Osteoblast (primary cell): ENCODE results near the gene BPIFA3. TPM values are rescaled to one million over a fixed set of nuclear protein-coding genes. Genes with fewer than 3 reads are reported as not detected.

Experiments used
- DNase-seq: peaks from one replicate; pipeline ENCODE4 v3.0.0; 2011; ENCODE audit warnings: low spot score, mixed read lengths; ENCODE audit not compliant: insufficient read length; ENCODE audit errors: missing footprints
- H2AFZ ChIP-seq: 2 replicates; pipeline ENCODE4 v1.6.0; 2011; ENCODE audit warnings: mild to moderate bottlenecking, low read length
- H3K27ac ChIP-seq: 2 replicates; pipeline ENCODE4 v1.5.1; 2011; ENCODE audit warnings: mild to moderate bottlenecking, low read depth, low read length, moderate library complexity
- H3K27me3 ChIP-seq: 2 replicates; pipeline ENCODE4 v1.6.0; 2012; ENCODE audit warnings: mild to moderate bottlenecking, control low read depth, inconsistent platforms, low read length, moderate library complexity; ENCODE audit not compliant: insufficient read depth
- H3K36me3 ChIP-seq: 2 replicates; pipeline ENCODE4 v1.5.1; 2011; ENCODE audit warnings: mild to moderate bottlenecking, low read length, control low read depth, moderate library complexity; ENCODE audit not compliant: insufficient read depth
- H3K4me1 ChIP-seq: 2 replicates; pipeline ENCODE4 v1.5.1; 2011; ENCODE audit warnings: mild to moderate bottlenecking, low read length, control low read depth, moderate library complexity; ENCODE audit not compliant: insufficient read depth
- H3K4me2 ChIP-seq: 2 replicates; pipeline ENCODE4 v1.6.0; 2011; ENCODE audit warnings: mild to moderate bottlenecking, low read length; ENCODE audit not compliant: insufficient read depth
- H3K4me3 ChIP-seq: fragments of 200-600 bp; sonication (generic); 3 replicates; pipeline ENCODE4 v1.5.1; 2012; ENCODE audit warnings: mild to moderate bottlenecking, low read length, inconsistent platforms; ENCODE audit not compliant: insufficient read depth
- H3K79me2 ChIP-seq: 2 replicates; pipeline ENCODE4 v1.6.0; 2012; ENCODE audit warnings: mild to moderate bottlenecking, low read length, control low read depth, inconsistent platforms; ENCODE audit not compliant: insufficient read depth
- H3K9me3 ChIP-seq: 2 replicates; pipeline ENCODE4 v1.5.1; 2011; ENCODE audit warnings: low read depth, low read length, control low read depth
- H4K20me1 ChIP-seq: 2 replicates; pipeline ENCODE4 v1.6.0; 2012; ENCODE audit warnings: mild to moderate bottlenecking, low read length, control low read depth; ENCODE audit not compliant: insufficient read depth
- total RNA-seq: library from RNA; depleted of rRNA; stranded (reverse); fragments of >200 nt; gene quantifications from 2 replicates; pipeline ENCODE4 v1.2.3, GENCODE V29; 2012
- TF ChIP-seq, protein P1 (sequence below): IDR thresholded peaks from 2 replicates; pipeline ENCODE4 v1.5.1; 2011; ENCODE audit warnings: mild to moderate bottlenecking, low read depth, low read length, moderate library complexity; ENCODE audit errors: extremely low read depth

Gene BPIFA3
- total RNA-seq, 1 donor = not detected

DNA sequence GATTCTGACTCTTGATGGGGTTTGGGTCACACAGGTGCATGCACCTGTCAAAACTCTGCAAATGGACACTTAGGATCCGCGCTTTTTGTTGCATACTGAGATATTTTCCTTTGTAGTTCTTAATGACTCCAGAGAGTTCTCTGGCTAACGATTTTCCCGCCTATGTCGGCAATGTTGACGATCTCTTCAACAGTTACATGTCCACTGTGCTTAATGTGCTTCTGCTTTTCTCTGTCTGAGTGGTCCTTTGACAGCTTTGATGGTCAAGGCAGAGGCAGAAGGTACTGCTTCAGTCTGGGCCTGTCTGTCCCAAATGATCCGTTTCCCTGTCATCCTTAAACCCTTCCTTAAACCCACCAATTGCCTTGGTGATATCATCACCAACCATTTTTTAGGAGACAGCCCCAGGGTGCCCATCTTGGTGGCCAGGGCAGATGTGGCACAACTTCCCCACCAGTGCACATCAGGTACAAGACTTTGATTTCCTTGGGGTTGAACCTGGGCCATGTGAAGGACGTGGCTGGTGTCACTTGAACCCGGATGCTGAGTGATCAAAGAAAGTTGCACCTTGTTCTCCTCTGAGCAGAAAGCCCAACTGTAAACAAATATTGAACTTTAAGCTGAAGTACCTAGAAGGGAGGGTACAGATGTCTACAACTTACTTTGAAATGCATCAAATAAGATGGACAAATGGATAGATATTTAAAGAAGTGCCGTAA lies 55.2 kb downstream of the BPIFA3 start:
- H3K4me1 ChIP-seq = no peaks in the 10 kb centered on the region
- H3K27ac ChIP-seq = no peak overlapping the region
- no peak overlapping the region for H3K4me2 ChIP-seq
- H3K36me3 ChIP-seq = no peaks in the 10 kb centered on the region
- DNase-seq = no peak
- H3K27me3 ChIP-seq = peaks cover 17% of the 10 kb centered on the region
- no peaks in the 10 kb centered on the region for H3K9me3 ChIP-seq
- no peaks in the 10 kb centered on the region for H4K20me1 ChIP-seq
- TF ChIP-seq, protein P1, sequence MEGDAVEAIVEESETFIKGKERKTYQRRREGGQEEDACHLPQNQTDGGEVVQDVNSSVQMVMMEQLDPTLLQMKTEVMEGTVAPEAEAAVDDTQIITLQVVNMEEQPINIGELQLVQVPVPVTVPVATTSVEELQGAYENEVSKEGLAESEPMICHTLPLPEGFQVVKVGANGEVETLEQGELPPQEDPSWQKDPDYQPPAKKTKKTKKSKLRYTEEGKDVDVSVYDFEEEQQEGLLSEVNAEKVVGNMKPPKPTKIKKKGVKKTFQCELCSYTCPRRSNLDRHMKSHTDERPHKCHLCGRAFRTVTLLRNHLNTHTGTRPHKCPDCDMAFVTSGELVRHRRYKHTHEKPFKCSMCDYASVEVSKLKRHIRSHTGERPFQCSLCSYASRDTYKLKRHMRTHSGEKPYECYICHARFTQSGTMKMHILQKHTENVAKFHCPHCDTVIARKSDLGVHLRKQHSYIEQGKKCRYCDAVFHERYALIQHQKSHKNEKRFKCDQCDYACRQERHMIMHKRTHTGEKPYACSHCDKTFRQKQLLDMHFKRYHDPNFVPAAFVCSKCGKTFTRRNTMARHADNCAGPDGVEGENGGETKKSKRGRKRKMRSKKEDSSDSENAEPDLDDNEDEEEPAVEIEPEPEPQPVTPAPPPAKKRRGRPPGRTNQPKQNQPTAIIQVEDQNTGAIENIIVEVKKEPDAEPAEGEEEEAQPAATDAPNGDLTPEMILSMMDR = no peak
- H2AFZ ChIP-seq = no peak overlapping the region
- no peak overlapping the region for H3K4me3 ChIP-seq
- no peaks in the 10 kb centered on the region for H3K79me2 ChIP-seq

DNA sequence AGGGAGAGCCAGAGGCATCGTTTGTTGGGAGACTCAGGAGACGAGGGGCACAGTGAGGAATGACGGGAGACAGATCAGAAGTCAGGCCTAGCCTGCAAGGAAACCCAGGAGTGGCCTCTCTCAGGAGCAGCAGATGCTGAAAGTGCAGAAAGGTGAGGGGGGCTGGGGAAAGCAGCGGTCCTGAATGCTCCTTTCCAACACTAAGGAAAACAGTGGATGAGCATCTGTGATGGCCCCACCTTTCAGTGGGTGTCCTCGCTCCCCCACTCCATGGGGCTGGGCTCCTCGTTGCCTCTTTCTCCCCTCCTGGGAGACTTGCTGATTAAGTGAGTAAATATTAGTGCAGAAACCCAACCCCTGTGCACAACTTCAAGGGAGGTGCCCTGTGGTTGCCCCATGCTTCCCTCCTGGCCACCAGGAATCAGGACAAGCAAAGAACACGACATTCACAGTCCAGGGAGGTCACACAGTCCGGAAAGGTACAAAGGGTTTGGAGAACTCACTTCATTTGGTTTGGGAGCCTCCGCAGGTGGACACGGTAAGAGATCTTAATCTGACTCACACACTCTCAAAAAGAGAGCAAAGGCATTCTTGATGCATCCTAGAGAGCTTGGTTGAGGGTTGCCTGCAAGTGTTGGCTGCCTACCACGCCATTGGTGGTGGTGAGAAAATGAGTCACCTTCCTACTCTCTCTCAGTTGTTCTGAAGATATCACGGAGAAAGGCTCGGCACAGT lies 56.1 kb downstream of the BPIFA3 start:
- Histone ChIP-seq H3K79me2 (no peaks in the 10 kb centered on the region), H3K36me3 (no peaks in the 10 kb centered on the region), H3K4me1 (no peaks in the 10 kb centered on the region), H2AFZ (no peak overlapping the region), H3K27me3 (peaks cover 27% of the 10 kb centered on the region), H3K4me3 (no peak overlapping the region), H4K20me1 (no peaks in the 10 kb centered on the region), H3K9me3 (no peaks in the 10 kb centered on the region), H3K27ac (no peak overlapping the region), H3K4me2 (no peak overlapping the region)
- TF ChIP-seq, protein P1 = no peak
- no peak for DNase-seq

DNA sequence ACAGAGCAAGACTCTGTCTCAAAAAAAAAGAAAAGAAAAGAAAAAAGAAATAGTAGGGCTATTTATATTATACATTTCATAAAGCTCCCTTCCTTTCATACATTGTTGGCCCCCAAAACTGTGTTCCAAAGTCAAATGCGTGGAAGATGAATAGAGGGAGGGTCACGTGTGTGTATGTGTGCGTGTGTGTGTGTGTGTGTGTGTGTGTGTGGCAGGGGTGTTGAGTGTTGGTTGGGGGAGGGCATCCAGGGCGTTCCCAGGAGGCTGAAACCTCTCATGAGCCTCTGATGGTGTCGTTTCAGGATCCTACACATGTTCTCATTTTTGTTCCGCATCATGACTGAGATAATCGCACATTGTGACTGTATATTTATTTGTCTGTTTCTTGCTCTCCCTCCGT lies 58.1 kb downstream of the BPIFA3 start:
- H3K27me3 ChIP-seq = peaks cover 41% of the 10 kb centered on the region
- TF ChIP-seq, protein P1 = no peak

DNA sequence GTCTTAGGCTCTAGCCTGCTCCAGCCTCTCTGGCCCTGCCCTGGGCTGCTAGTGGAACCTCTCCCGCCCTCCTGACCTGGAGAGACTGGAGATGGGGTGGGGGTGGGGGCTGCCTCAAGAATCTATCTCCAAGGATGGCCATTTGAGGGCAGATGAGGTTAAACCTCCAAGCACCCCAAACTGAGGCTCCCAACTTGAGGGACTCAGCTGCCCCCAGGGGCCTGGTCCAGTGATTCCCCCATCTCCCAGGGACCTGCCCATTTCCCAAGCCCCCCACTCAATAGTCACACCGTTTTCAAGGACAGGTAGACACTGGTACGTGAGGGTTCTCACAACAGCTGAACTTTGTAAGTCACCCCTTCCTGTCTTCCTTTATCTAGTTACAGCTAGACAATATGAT lies 58.7 kb downstream of the BPIFA3 start:
- Histone ChIP-seq H3K9me3 (no peaks in the 10 kb centered on the region), H3K36me3 (no peaks in the 10 kb centered on the region), H3K4me1 (no peaks in the 10 kb centered on the region), H2AFZ (no peak overlapping the region), H3K27me3 (peaks cover 43% of the 10 kb centered on the region), H3K27ac (no peak overlapping the region), H3K79me2 (no peaks in the 10 kb centered on the region), H3K4me3 (no peak overlapping the region), H3K4me2 (no peak overlapping the region), H4K20me1 (no peaks in the 10 kb centered on the region)
- no peak for DNase-seq
- TF ChIP-seq, protein P1 = no peak

More for the DNA sequence above, 58.1 kb downstream of the BPIFA3 start:
- H3K79me2 ChIP-seq = no peaks in the 10 kb centered on the region
- H2AFZ ChIP-seq = no peak overlapping the region
- H3K4me2 ChIP-seq = no peak overlapping the region
- no peaks in the 10 kb centered on the region for H3K9me3 ChIP-seq
- H3K36me3 ChIP-seq = no peaks in the 10 kb centered on the region
- DNase-seq = no peak
- H3K4me3 ChIP-seq = no peak overlapping the region
- H3K4me1 ChIP-seq = no peaks in the 10 kb centered on the region
- H3K27ac ChIP-seq = no peak overlapping the region
- no peaks in the 10 kb centered on the region for H4K20me1 ChIP-seq
